ENCODE measurements around the gene KPNA2. TPM values are rescaled to one million over a fixed set of nuclear protein-coding genes. Genes with fewer than 3 reads are reported as not detected.
"Not testable (repeated sequence)": the region's sequence is repeated elsewhere in the genome, so short reads cannot be mapped to it uniquely, and the experiment has no call there.

The KPNA2 gene
- total and polyA plus RNA-seq, 10 donors, result 12.4 to 49.2 (median 32.3) TPM

DNA sequence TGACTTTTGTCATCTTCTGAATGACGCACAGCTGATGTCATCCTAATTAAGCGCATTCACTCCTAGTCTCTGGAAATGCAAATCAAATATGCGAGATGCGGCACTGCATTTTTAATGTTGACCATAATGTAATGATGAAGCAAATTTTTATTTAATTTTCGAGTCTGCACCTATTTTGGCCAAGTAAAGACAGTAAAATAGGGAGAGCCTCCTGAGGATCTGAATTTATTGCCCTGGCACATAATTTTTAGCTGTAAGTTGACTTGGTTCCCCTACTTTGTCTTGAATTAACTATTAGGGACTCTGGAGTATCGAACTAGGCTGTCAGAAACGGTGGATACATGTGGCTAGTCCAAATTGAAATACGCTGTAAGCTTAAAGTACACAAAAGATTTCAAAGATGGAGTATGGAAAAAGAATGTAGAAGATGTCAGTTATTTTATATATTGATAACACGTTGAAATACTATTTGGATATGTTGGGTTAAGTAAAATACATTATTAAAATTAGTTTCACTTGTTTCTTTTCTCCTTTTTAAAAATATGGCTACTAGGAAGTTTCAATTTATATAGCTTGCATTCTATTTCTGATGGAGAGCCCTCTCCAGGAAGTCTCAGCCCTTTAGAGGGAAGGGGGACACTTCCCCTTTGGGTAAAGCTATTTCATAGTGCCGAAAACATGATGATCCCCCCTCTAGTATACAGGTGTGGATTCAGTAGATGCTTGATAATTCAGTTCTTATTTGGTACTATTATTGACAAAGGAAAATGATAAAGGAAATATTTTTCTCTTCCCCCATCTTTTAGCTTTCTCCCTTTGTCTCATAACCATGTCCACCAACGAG, 991 bp downstream of the KPNA2 start:
- H3K27ac ChIP-seq, result peak overlapping the region in 7 of 8 donors; percentile 74 to 93 (median 87)
- H3K4me3 ChIP-seq, result peak overlapping the region; percentile 95 to 100 (median 100)
- no peaks in the 10 kb centered on the region for H3K27me3 ChIP-seq (replicated peaks in 1 of 7)
- H3K4me1 ChIP-seq, result peaks cover 8 to 33% (median 24%) of the 10 kb centered on the region in 6 donors
- intact Hi-C loops (cut with DNase I; ENCODE audit: low total_unique reads), result no loop called here
- peaks cover 0 to 45% (median 27%) of the 10 kb centered on the region in 6 donors for H3K36me3 ChIP-seq
- no peak for TF ChIP-seq POLR2A (IDR thresholded peaks at IDR 0.05)
- TF ChIP-seq, protein P1, sequence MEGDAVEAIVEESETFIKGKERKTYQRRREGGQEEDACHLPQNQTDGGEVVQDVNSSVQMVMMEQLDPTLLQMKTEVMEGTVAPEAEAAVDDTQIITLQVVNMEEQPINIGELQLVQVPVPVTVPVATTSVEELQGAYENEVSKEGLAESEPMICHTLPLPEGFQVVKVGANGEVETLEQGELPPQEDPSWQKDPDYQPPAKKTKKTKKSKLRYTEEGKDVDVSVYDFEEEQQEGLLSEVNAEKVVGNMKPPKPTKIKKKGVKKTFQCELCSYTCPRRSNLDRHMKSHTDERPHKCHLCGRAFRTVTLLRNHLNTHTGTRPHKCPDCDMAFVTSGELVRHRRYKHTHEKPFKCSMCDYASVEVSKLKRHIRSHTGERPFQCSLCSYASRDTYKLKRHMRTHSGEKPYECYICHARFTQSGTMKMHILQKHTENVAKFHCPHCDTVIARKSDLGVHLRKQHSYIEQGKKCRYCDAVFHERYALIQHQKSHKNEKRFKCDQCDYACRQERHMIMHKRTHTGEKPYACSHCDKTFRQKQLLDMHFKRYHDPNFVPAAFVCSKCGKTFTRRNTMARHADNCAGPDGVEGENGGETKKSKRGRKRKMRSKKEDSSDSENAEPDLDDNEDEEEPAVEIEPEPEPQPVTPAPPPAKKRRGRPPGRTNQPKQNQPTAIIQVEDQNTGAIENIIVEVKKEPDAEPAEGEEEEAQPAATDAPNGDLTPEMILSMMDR (IDR thresholded peaks at IDR 0.05 in 8 of 11, conservative IDR thresholded peaks at IDR 0.05 in 3 of 11), result no peak
- TF ChIP-seq POLR2AphosphoS5 (IDR thresholded peaks at IDR 0.05), result no peak
- DNase-seq, result no peak
- H3K9me3 ChIP-seq, result no peaks in the 10 kb centered on the region
- WGBS, 5 donors, result 6 to 11% (median 8%) methylated on average over 11 of the region's 11 CpGs

GRCh38 chr17:68047153-68047846, 11.8 kb downstream of the KPNA2 start:
- peaks cover 0 to 12% (median 4%) of the 10 kb centered on the region in 6 donors for H3K4me1 ChIP-seq
- no peaks in the 10 kb centered on the region for H3K27me3 ChIP-seq (replicated peaks in 1 of 7)
- TF ChIP-seq POLR2AphosphoS5 (IDR thresholded peaks at IDR 0.05) (no peak), POLR2A (IDR thresholded peaks at IDR 0.05) (no peak)
- TF ChIP-seq, protein P1 (IDR thresholded peaks at IDR 0.05 in 8 of 11, conservative IDR thresholded peaks at IDR 0.05 in 3 of 11), result no peak
- intact Hi-C loops (cut with DNase I; ENCODE audit: low total_unique reads), result no loop called here
- H3K4me3 ChIP-seq, result no peak overlapping the region
- H3K36me3 ChIP-seq, result peaks cover 0 to 61% (median 41%) of the 10 kb centered on the region in 6 donors
- H3K27ac ChIP-seq, result peak overlapping the region in 1 of 8 donors; percentile 3
- WGBS, 5 donors, result 75 to 86% (median 80%) methylated on average over 9 of the region's 9 CpGs
- no peak for DNase-seq
- no peaks in the 10 kb centered on the region for H3K9me3 ChIP-seq

- H3K27me3 ChIP-seq (replicated peaks in 1 of 7); intact Hi-C loops (cut with DNase I; ENCODE audit: low total_unique reads); DNase-seq; H3K4me3 ChIP-seq; H3K9me3 ChIP-seq: not testable (repeated sequence)
- peak overlapping the region in 2 of 8 donors; percentile 3 to 21 for H3K27ac ChIP-seq
- peaks cover 0 to 16% (median 4%) of the 10 kb centered on the region in 6 donors for H3K4me1 ChIP-seq
- 79 to 84% (median 81%) methylated on average over 7 of the region's 7 CpGs for WGBS, 5 donors
- H3K36me3 ChIP-seq, result peaks cover 0 to 54% (median 34%) of the 10 kb centered on the region in 6 donors
These were observed 12.5 kb downstream of the KPNA2 start for GRCh38 chr17:68047890-68048542.

DNA sequence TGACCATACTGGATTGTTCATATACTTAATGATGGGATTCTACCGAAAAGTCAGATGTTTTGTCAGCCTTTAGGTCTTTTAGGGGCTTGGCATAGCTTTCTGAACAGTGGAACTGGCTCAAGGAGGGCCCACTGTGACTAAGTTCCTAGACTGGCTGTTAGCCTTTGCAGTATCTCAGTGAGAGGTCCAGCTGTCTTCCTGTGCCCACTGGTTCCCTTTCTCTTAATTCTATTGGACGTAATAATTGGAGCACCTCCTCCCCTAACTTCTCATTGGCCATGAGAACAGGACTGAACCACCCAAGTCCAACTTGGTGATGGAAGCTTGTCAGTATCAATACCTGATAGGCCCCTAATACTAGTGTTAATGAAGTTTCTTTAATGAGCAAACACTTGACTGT, 13.5 kb downstream of the KPNA2 start:
- DNase-seq, result no peak
- 88 to 96% (median 92%) methylated on average over 2 of the region's 2 CpGs for WGBS, 5 donors

GRCh38 chr17:68049812-68050437, 14.4 kb downstream of the KPNA2 start:
- H3K4me3 ChIP-seq; H3K27me3 ChIP-seq (replicated peaks in 1 of 7); H3K27ac ChIP-seq; H3K9me3 ChIP-seq; intact Hi-C loops (cut with DNase I; ENCODE audit: low total_unique reads); DNase-seq: not testable (repeated sequence)
- WGBS, 5 donors, result 79 to 88% (median 86%) methylated on average over 4 of the region's 4 CpGs
- Histone ChIP-seq H3K4me1 (peaks cover 0 to 34% (median 16%) of the 10 kb centered on the region in 6 donors), H3K36me3 (peaks cover 0 to 35% (median 15%) of the 10 kb centered on the region in 6 donors)

More for the DNA sequence above, 13.5 kb downstream of the KPNA2 start:
- no peak overlapping the region for H3K4me3 ChIP-seq
- peaks cover 0 to 26% (median 10%) of the 10 kb centered on the region in 6 donors for H3K4me1 ChIP-seq
- H3K9me3 ChIP-seq, result no peaks in the 10 kb centered on the region
- H3K36me3 ChIP-seq, result peaks cover 0 to 44% (median 25%) of the 10 kb centered on the region in 6 donors
- H3K27me3 ChIP-seq (replicated peaks in 1 of 7), result no peaks in the 10 kb centered on the region
- no peak overlapping the region for H3K27ac ChIP-seq
- TF ChIP-seq POLR2AphosphoS5 (IDR thresholded peaks at IDR 0.05) (no peak), POLR2A (IDR thresholded peaks at IDR 0.05) (no peak)
- TF ChIP-seq, protein P1 (IDR thresholded peaks at IDR 0.05 in 8 of 11, conservative IDR thresholded peaks at IDR 0.05 in 3 of 11), result no peak
- intact Hi-C loops (cut with DNase I; ENCODE audit: low total_unique reads), result no loop called here
